HepG2 (cell line): ENCODE data around the gene SLC11A1. TPM values are rescaled to one million over a fixed set of nuclear protein-coding genes. Genes with fewer than 3 reads are reported as not detected.

Experiments used
- CEBPB ChIP-seq: IDR thresholded peaks from 2 replicates; pipeline ENCODE4 v1.6.1; 2011; ENCODE audit warnings: low read depth, low read length, improper control_type of control experiment, borderline replicate concordance
- GTF3A ChIP-seq: sonication (generic); formaldehyde crosslinking; conservative IDR thresholded peaks from 2 replicates; pipeline ENCODE4 v1.4.0; 2020; ENCODE audit warnings: mild to moderate bottlenecking, missing genetic modification reagents
- JARID2 ChIP-seq: sonication (generic); formaldehyde crosslinking; IDR thresholded peaks from 2 replicates; pipeline ENCODE4 v1.8.1; 2023; ENCODE audit warnings: missing genetic modification reagents, inconsistent platforms; ENCODE audit not compliant: insufficient replicate concordance
- MBNL3 ChIP-seq: fragments of 250-450 bp; sonication (Bioruptor Pico); conservative IDR thresholded peaks from 2 replicates; pipeline ENCODE4 v1.8.0; 2022; ENCODE audit warnings: mild to moderate bottlenecking, inconsistent platforms
- MTF2 ChIP-seq: sonication (generic); formaldehyde crosslinking; IDR thresholded peaks from 2 replicates; pipeline ENCODE4 v1.5.0; 2020; ENCODE audit warnings: missing genetic modification reagents, borderline replicate concordance
- MYC ChIP-seq: sonication (generic); formaldehyde crosslinking; IDR thresholded peaks from 2 replicates; pipeline ENCODE4 v1.9.0; 2021; ENCODE audit warnings: missing genetic modification reagents, borderline replicate concordance
- POLR2A ChIP-seq, 2 experiments: IDR thresholded peaks; 2 replicates each; pipeline ENCODE4 v1.6.1; 2011; ENCODE audit warnings: low read depth in 2 of 2, low read length in 2 of 2, mild to moderate bottlenecking in 1 of 2, moderate library complexity in 1 of 2; ENCODE audit not compliant: insufficient read depth in 1 of 2
- ZNF550 ChIP-seq: sonication (generic); formaldehyde crosslinking; IDR thresholded peaks from 2 replicates; pipeline ENCODE4 v1.4.0; 2020; ENCODE audit warnings: mild to moderate bottlenecking, missing genetic modification reagents, borderline replicate concordance
- ZNF652 ChIP-seq: IDR thresholded peaks from 2 replicates; pipeline ENCODE4 v1.6.1; 2016; ENCODE audit warnings: low read depth, borderline replicate concordance
- polyA plus RNA-seq, 8 experiments: library from polyadenylated mRNA; depleted of rRNA in 3 of 8; stranded (reverse) in 7 of 8; unstranded in 1 of 8; fragments of >200 nt; fragmentation: Illumina TruSeq in 4 of 8; extraction: Trizol in 4 of 8; gene quantifications; 2 replicates each; pipeline versions ENCODE4 v1.2.1 to v1.2.3, GENCODE V29; 2011 to 2016; ENCODE audit warnings: low read depth in 4 of 8, missing spikeins in 1 of 8, mixed read lengths in 1 of 8; ENCODE audit not compliant: insufficient read depth in 1 of 8
- total RNA-seq, 5 experiments: library from RNA; depleted of rRNA; stranded (reverse); fragments of >200 nt; fragmentation: Illumina TruSeq; extraction: Trizol; gene quantifications; 2 replicates each; pipeline ENCODE4 v1.2.3, GENCODE V29; 2016; ENCODE audit warnings: low read depth in 1 of 5
- TF ChIP-seq, protein P1 (sequence below), 2 experiments: sonication (generic) in 1 of 2; formaldehyde crosslinking in 1 of 2; IDR thresholded peaks; 2 replicates each; pipeline versions ENCODE4 v1.5.1 to v1.6.1; 2011 to 2020; ENCODE audit warnings: borderline replicate concordance in 1 of 2, low read depth in 1 of 2, low read length in 1 of 2, mild to moderate bottlenecking in 1 of 2, missing genetic modification reagents in 1 of 2, moderate library complexity in 1 of 2
- TF ChIP-seq, protein P2 (sequence below): sonication (generic); formaldehyde crosslinking; IDR thresholded peaks from 2 replicates; pipeline ENCODE4 v1.5.0; 2020; ENCODE audit warnings: mild to moderate bottlenecking, missing genetic modification reagents
- TF ChIP-seq, protein P3 (sequence below): sonication (generic); formaldehyde crosslinking; IDR thresholded peaks from 2 replicates; pipeline ENCODE4 v1.4.0; 2020; ENCODE audit warnings: mild to moderate bottlenecking, missing genetic modification reagents
- TF ChIP-seq, protein P4 (sequence below): sonication (generic); formaldehyde crosslinking; IDR thresholded peaks from 2 replicates; pipeline ENCODE4 v1.5.0; 2020; ENCODE audit warnings: mild to moderate bottlenecking, missing genetic modification reagents, borderline replicate concordance
- TF ChIP-seq, protein P5 (sequence below): sonication (generic); formaldehyde crosslinking; IDR thresholded peaks from 2 replicates; pipeline ENCODE4 v1.5.0; 2020; ENCODE audit warnings: mild to moderate bottlenecking, missing genetic modification reagents

Gene SLC11A1
- total and polyA plus RNA-seq, 2 of the 13 experiments (the other 11 are each of a cell fraction or from before 2014, with no cell fraction given): 0.33 to 2.3 TPM

DNA sequence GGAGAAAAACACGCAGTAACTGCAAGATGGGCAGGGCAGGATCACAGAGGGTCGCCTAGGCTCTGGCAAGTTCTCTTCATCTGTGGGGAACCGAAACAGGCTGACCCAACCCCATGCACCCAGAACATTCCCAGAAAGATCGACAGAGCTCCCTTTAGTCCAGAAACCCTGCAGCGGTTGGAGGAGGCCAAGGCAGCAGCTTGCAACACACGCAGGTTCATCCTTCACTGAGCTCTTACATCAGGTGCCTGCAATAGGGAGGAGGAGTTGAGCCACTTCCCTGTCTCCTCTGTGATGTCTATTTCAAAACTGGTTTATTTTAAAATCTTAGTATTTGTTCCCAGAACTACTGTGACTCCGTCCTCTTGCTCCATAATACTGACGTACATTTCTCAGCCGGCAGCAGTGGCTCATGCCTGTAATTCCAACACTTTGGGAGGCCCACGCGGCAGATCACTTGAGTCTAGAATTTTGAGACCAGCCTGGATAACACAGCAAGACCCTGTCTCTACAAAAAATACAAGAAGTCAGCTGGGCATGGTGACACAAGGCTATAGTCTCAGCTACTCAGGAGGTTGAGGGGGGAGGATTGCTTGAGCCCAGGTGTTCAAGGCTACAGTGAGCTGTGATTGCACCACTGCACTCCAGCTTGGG lies 11.5 kb upstream of the SLC11A1 start (continued):
- TF ChIP-seq, protein P1, sequence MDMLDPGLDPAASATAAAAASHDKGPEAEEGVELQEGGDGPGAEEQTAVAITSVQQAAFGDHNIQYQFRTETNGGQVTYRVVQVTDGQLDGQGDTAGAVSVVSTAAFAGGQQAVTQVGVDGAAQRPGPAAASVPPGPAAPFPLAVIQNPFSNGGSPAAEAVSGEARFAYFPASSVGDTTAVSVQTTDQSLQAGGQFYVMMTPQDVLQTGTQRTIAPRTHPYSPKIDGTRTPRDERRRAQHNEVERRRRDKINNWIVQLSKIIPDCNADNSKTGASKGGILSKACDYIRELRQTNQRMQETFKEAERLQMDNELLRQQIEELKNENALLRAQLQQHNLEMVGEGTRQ (IDR thresholded peaks at IDR 0.05; ENCODE audit: low read depth, low read length): peak; percentile 12; the same call in 1 of the 2 replicates
- TF ChIP-seq, protein P1 (CRISPR knock-in tag; IDR thresholded peaks at IDR 0.05; ENCODE audit: borderline replicate concordance): no peak
- TF ChIP-seq GTF3A (CRISPR knock-in tag) (no peak), MTF2 (CRISPR knock-in tag) (0 out of 2 replicates have a peak, but pooled peaks have one; percentile 35), ZNF550 (no peak), MBNL3 (CRISPR knock-in tag) (no peak), MYC (no peak), CEBPB (peak; percentile 94), JARID2 (CRISPR knock-in tag) (no peak), POLR2A (IDR thresholded peaks at IDR 0.05; ENCODE audit: insufficient read depth in 1 of 2, low read depth in 2 of 2, low read length in 2 of 2) (no peak), ZNF652 (CRISPR knock-in tag) (no peak)
- TF ChIP-seq, protein P2, sequence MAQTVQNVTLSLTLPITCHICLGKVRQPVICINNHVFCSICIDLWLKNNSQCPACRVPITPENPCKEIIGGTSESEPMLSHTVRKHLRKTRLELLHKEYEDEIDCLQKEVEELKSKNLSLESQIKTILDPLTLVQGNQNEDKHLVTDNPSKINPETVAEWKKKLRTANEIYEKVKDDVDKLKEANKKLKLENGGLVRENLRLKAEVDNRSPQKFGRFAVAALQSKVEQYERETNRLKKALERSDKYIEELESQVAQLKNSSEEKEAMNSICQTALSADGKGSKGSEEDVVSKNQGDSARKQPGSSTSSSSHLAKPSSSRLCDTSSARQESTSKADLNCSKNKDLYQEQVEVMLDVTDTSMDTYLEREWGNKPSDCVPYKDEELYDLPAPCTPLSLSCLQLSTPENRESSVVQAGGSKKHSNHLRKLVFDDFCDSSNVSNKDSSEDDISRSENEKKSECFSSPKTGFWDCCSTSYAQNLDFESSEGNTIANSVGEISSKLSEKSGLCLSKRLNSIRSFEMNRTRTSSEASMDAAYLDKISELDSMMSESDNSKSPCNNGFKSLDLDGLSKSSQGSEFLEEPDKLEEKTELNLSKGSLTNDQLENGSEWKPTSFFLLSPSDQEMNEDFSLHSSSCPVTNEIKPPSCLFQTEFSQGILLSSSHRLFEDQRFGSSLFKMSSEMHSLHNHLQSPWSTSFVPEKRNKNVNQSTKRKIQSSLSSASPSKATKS: no peak
- TF ChIP-seq, protein P3, sequence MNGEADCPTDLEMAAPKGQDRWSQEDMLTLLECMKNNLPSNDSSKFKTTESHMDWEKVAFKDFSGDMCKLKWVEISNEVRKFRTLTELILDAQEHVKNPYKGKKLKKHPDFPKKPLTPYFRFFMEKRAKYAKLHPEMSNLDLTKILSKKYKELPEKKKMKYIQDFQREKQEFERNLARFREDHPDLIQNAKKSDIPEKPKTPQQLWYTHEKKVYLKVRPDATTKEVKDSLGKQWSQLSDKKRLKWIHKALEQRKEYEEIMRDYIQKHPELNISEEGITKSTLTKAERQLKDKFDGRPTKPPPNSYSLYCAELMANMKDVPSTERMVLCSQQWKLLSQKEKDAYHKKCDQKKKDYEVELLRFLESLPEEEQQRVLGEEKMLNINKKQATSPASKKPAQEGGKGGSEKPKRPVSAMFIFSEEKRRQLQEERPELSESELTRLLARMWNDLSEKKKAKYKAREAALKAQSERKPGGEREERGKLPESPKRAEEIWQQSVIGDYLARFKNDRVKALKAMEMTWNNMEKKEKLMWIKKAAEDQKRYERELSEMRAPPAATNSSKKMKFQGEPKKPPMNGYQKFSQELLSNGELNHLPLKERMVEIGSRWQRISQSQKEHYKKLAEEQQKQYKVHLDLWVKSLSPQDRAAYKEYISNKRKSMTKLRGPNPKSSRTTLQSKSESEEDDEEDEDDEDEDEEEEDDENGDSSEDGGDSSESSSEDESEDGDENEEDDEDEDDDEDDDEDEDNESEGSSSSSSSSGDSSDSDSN (CRISPR knock-in tag): 0 out of 2 replicates have a peak, but pooled peaks have one; percentile 5
- TF ChIP-seq, protein P4, sequence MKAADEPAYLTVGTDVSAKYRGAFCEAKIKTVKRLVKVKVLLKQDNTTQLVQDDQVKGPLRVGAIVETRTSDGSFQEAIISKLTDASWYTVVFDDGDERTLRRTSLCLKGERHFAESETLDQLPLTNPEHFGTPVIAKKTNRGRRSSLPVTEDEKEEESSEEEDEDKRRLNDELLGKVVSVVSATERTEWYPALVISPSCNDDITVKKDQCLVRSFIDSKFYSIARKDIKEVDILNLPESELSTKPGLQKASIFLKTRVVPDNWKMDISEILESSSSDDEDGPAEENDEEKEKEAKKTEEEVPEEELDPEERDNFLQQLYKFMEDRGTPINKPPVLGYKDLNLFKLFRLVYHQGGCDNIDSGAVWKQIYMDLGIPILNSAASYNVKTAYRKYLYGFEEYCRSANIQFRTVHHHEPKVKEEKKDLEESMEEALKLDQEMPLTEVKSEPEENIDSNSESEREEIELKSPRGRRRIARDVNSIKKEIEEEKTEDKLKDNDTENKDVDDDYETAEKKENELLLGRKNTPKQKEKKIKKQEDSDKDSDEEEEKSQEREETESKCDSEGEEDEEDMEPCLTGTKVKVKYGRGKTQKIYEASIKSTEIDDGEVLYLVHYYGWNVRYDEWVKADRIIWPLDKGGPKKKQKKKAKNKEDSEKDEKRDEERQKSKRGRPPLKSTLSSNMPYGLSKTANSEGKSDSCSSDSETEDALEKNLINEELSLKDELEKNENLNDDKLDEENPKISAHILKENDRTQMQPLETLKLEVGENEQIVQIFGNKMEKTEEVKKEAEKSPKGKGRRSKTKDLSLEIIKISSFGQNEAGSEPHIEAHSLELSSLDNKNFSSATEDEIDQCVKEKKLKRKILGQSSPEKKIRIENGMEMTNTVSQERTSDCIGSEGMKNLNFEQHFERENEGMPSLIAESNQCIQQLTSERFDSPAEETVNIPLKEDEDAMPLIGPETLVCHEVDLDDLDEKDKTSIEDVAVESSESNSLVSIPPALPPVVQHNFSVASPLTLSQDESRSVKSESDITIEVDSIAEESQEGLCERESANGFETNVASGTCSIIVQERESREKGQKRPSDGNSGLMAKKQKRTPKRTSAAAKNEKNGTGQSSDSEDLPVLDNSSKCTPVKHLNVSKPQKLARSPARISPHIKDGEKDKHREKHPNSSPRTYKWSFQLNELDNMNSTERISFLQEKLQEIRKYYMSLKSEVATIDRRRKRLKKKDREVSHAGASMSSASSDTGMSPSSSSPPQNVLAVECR (CRISPR knock-in tag): peak; percentile 38; the same call in 1 of the 2 replicates
- TF ChIP-seq, protein P5, sequence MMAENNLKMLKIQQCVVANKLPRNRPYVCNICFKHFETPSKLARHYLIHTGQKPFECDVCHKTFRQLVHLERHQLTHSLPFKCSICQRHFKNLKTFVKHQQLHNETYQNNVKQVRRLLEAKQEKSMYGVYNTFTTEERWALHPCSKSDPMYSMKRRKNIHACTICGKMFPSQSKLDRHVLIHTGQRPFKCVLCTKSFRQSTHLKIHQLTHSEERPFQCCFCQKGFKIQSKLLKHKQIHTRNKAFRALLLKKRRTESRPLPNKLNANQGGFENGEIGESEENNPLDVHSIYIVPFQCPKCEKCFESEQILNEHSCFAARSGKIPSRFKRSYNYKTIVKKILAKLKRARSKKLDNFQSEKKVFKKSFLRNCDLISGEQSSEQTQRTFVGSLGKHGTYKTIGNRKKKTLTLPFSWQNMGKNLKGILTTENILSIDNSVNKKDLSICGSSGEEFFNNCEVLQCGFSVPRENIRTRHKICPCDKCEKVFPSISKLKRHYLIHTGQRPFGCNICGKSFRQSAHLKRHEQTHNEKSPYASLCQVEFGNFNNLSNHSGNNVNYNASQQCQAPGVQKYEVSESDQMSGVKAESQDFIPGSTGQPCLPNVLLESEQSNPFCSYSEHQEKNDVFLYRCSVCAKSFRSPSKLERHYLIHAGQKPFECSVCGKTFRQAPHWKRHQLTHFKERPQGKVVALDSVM (CRISPR knock-in tag): peak; percentile 74; the same call in 1 of the 2 replicates
